Activated CD8-positive, alpha-beta memory T cell treated with anti-CD3 and anti-CD28 coated beads, Interleukin-2, amount 10 ng/mL, durations not matched to agents 7 days and 5 days (primary cell): Measurements from ENCODE around the gene ZNF841. TPM values are rescaled to one million over a fixed set of nuclear protein-coding genes. Genes with fewer than 3 reads are reported as not detected.
A peak's percentile ranks its signal among the peaks of the same experiment; 100 is the strongest.
"Not testable (repeated sequence)": the region's sequence is repeated elsewhere in the genome, so short reads cannot be mapped to it uniquely, and the experiment has no call there.

Experiments used
- ATAC-seq: fragments of 150-1000 bp; cut with Tn5 transposase; one replicate; pipeline ENCODE4 v1.10.0; 2021; ENCODE audit warnings: moderate library complexity
- CTCF ChIA-PET: fragments of 350-600 bp; sonication (Branson Sonifier 250); formaldehyde crosslinking; loops from one replicate; lab custom pipeline; 2021; ENCODE audit warnings: antibody characterized with exemption; lab: Charles Lee
- DNase-seq: peaks from one replicate; pipeline ENCODE4 v3.0.0-alpha.2; 2020
- H3K27ac Mint-ChIP-seq: one replicate; pipeline ENCODE4 v1.8.0; 2021; ENCODE audit warnings: mild to moderate bottlenecking, mixed read lengths
- H3K27me3 Mint-ChIP-seq: one replicate; pipeline ENCODE4 v1.8.0; 2021; ENCODE audit warnings: mixed read lengths
- H3K36me3 Mint-ChIP-seq: one replicate; pipeline ENCODE4 v1.8.0; 2021; ENCODE audit warnings: mild to moderate bottlenecking, mixed read lengths
- H3K4me1 Mint-ChIP-seq: one replicate; pipeline ENCODE4 v1.8.0; 2021; ENCODE audit warnings: mixed read lengths
- H3K4me3 Mint-ChIP-seq: one replicate; pipeline ENCODE4 v1.8.0; 2021; ENCODE audit warnings: mild to moderate bottlenecking, moderate library complexity, mixed read lengths
- H3K9me3 Mint-ChIP-seq: one replicate; pipeline ENCODE4 v1.8.0; 2022; ENCODE audit warnings: low read depth, mixed read lengths
- total RNA-seq, 2 experiments: library from RNA; stranded (reverse); gene quantifications; one replicate each; pipeline ENCODE4 v1.2.3, GENCODE V29; 2021

The ZNF841 gene
- total RNA-seq, 2 experiments from 2014 or later = 22.3 to 30.4 TPM

- H3K27me3 Mint-ChIP-seq = no peaks in the 10 kb centered on the region
- ATAC-seq = peak; percentile 90
- peak; percentile 88 for DNase-seq
- peak within 1 kb of the TSS; percentile 91 for H3K4me3 Mint-ChIP-seq
- H3K9me3 Mint-ChIP-seq = peaks cover 27% of the 10 kb centered on the region
- H3K27ac Mint-ChIP-seq = peak within 1 kb of the TSS; percentile 98
- CTCF ChIA-PET = interaction anchor here (0.6 kb wide), 1 partner anchor 320 kb away, joined by 3 read pairs; no protein-coding TSS in a partner anchor
- H3K4me1 Mint-ChIP-seq = peaks cover 18% of the 10 kb centered on the region
- peaks cover 72% of the 10 kb centered on the region for H3K36me3 Mint-ChIP-seq
Measured at GRCh38 chr19:52048555-52049501, 46.7 kb downstream of the ZNF841 start, which contains the start of gene ZNF432. ZNF432 (minus strand) TSS chr19:52048838; CDS start chr19:52046868, 1,970 bp downstream.

- CTCF ChIA-PET = no interaction called here
- H3K4me1 Mint-ChIP-seq = no peaks in the 10 kb centered on the region
- ATAC-seq (no peak), DNase-seq (no peak)
- no peak overlapping the region for H3K4me3 Mint-ChIP-seq
- peaks cover 53% of the 10 kb centered on the region for H3K9me3 Mint-ChIP-seq
- no peak overlapping the region for H3K27ac Mint-ChIP-seq
- H3K36me3 Mint-ChIP-seq = peaks cover 90% of the 10 kb centered on the region
- no peaks in the 10 kb centered on the region for H3K27me3 Mint-ChIP-seq
Measured at GRCh38 chr19:52039169-52039568, 56.4 kb downstream of the ZNF841 start.

- Mint-ChIP-seq H3K36me3 (peaks cover 82% of the 10 kb centered on the region), H3K4me1 (no peaks in the 10 kb centered on the region), H3K9me3 (peaks cover 63% of the 10 kb centered on the region), H3K27me3 (no peaks in the 10 kb centered on the region), H3K27ac (no peak overlapping the region), H3K4me3 (no peak overlapping the region)
- no peak for ATAC-seq
- CTCF ChIA-PET = no interaction called here
- DNase-seq = no peak
Measured at GRCh38 chr19:52034051-52034728, 61.4 kb downstream of the ZNF841 start.

- Mint-ChIP-seq H3K27me3 (no peaks in the 10 kb centered on the region), H3K4me3 (peak overlapping the region; percentile 99), H3K4me1 (peaks cover 15% of the 10 kb centered on the region), H3K27ac (peak overlapping the region; percentile 99), H3K9me3 (peaks cover 37% of the 10 kb centered on the region), H3K36me3 (peaks cover 75% of the 10 kb centered on the region)
- CTCF ChIA-PET = interaction anchor here (1.1 kb wide), 1 partner anchor 19 kb away, joined by 3 read pairs; no protein-coding TSS in a partner anchor
- DNase-seq (no peak), ATAC-seq (peak; percentile 25)
Measured at GRCh38 chr19:52028780-52029123, 66.8 kb downstream of the ZNF841 start.

- Mint-ChIP-seq H3K36me3 (peaks cover 75% of the 10 kb centered on the region), H3K27ac (peak within 1 kb of the TSS; percentile 99), H3K4me3 (peak within 1 kb of the TSS; percentile 99), H3K9me3 (peaks cover 36% of the 10 kb centered on the region), H3K4me1 (peaks cover 15% of the 10 kb centered on the region), H3K27me3 (no peaks in the 10 kb centered on the region)
- ATAC-seq (peak; percentile 96), DNase-seq (peak; percentile 92)
- CTCF ChIA-PET = interaction anchor here (1.0 to 1.1 kb wide), 2 partner anchors 17 to 18 kb away, joined by 3 read pairs; no protein-coding TSS in a partner anchor
Measured at GRCh38 chr19:52028027-52028779, 67.4 kb downstream of the ZNF841 start, which contains the start of gene ZNF614. ZNF614 (minus strand) TSS chr19:52028379; CDS start chr19:52025745, 2,634 bp downstream.

- peaks cover 15% of the 10 kb centered on the region for H3K4me1 Mint-ChIP-seq
- H3K27ac Mint-ChIP-seq, DNase-seq, ATAC-seq, CTCF ChIA-PET, H3K27me3 Mint-ChIP-seq: not testable (repeated sequence)
- H3K4me3 Mint-ChIP-seq = peak overlapping the region; percentile 2
- H3K36me3 Mint-ChIP-seq = peaks cover 80% of the 10 kb centered on the region
- H3K9me3 Mint-ChIP-seq = peaks cover 36% of the 10 kb centered on the region
Measured at GRCh38 chr19:52026255-52026990, 69.1 kb downstream of the ZNF841 start.

GRCh38 chr19:52024478-52024877, 71.1 kb downstream of the ZNF841 start:
- H3K27me3 Mint-ChIP-seq = not testable (repeated sequence)
- peaks cover 83% of the 10 kb centered on the region for H3K36me3 Mint-ChIP-seq

GRCh38 chr19:52022193-52022592, 73.4 kb downstream of the ZNF841 start:
- Mint-ChIP-seq H3K36me3 (peaks cover 96% of the 10 kb centered on the region), H3K4me3 (no peak overlapping the region), H3K9me3 (peaks cover 38% of the 10 kb centered on the region), H3K27ac (no peak overlapping the region), H3K27me3 (no peaks in the 10 kb centered on the region), H3K4me1 (peaks cover 6% of the 10 kb centered on the region)
- DNase-seq (no peak), ATAC-seq (no peak)
- CTCF ChIA-PET = no interaction called here

More at GRCh38 chr19:52024478-52024877, 71.1 kb downstream of the ZNF841 start:
- ATAC-seq, CTCF ChIA-PET, H3K27ac Mint-ChIP-seq, DNase-seq, H3K4me3 Mint-ChIP-seq: not testable (repeated sequence)
- Mint-ChIP-seq H3K4me1 (peaks cover 18% of the 10 kb centered on the region), H3K9me3 (peaks cover 30% of the 10 kb centered on the region)

GRCh38 chr19:52020506-52020905, 75.1 kb downstream of the ZNF841 start:
- CTCF ChIA-PET = no interaction called here
- no peaks in the 10 kb centered on the region for H3K27me3 Mint-ChIP-seq
- H3K9me3 Mint-ChIP-seq = peaks cover 49% of the 10 kb centered on the region
- H3K27ac Mint-ChIP-seq = no peak overlapping the region
- ATAC-seq (no peak), DNase-seq (no peak)
- no peak overlapping the region for H3K4me3 Mint-ChIP-seq
- peaks cover 3% of the 10 kb centered on the region for H3K4me1 Mint-ChIP-seq
- peaks cover 96% of the 10 kb centered on the region for H3K36me3 Mint-ChIP-seq

Other genes with a start within 250 kb of the ZNF841 start
- gene ZNF577, start 207.8 kb downstream of the ZNF841 start, total RNA-seq = 1 to 10 TPM; 4.3 to 6.9 TPM
- gene ZNF649, start 190.7 kb downstream of the ZNF841 start, total RNA-seq = 10 to 100 TPM; 10.6 to 12.4 TPM
- 1 to 10 TPM; 5.0 to 5.7 TPM for gene ZNF613, start 168.3 kb downstream of the ZNF841 start, total RNA-seq
- 10 to 100 TPM; 10.2 to 12.7 TPM for gene ZNF350, start 108.9 kb downstream of the ZNF841 start, total RNA-seq
- gene ZNF615, start 87.6 kb downstream of the ZNF841 start, total RNA-seq = 10 to 100 TPM; 11.9 to 13.0 TPM
- 10 to 100 TPM in 1 of 2 experiments, 1 to 10 TPM in 1; 8.7 to 11.5 TPM for gene ZNF614, start 67.4 kb downstream of the ZNF841 start, total RNA-seq
- 10 to 100 TPM in 1 of 2 experiments, 1 to 10 TPM in 1; 8.8 to 15.1 TPM for gene ZNF432, start 46.9 kb downstream of the ZNF841 start, total RNA-seq
- 1 to 10 TPM; 6.8 to 7.8 TPM for gene ZNF616, start 44.2 kb upstream of the ZNF841 start, total RNA-seq
- gene ZNF836, start 75.9 kb upstream of the ZNF841 start, total RNA-seq = 10 to 100 TPM; 12.6 to 14.6 TPM
- 100 to 1,000 TPM; 168 to 207 TPM for gene PPP2R1A, start 94.3 kb upstream of the ZNF841 start, total RNA-seq
- gene ZNF766, start 173.8 kb upstream of the ZNF841 start, total RNA-seq = 10 to 100 TPM; 20.6 to 25.8 TPM
- gene ZNF480, start 201.4 kb upstream of the ZNF841 start, total RNA-seq = 10 to 100 TPM; 10.6 to 14.3 TPM
- gene ZNF610, start 240.5 kb upstream of the ZNF841 start, total RNA-seq = 1 to 10 TPM; 1.4 to 2.0 TPM